ENCODE results near the gene MGAT3.

MGAT3 gene

GRCh38 chr22:39429916-39430575 is 26.8 kb upstream of the MGAT3 start:
- DNase-seq = no peak

GRCh38 chr22:39430576-39431150 is 26.1 kb upstream of the MGAT3 start:
- no peak for DNase-seq

GRCh38 chr22:39431216-39431801 is 25.5 kb upstream of the MGAT3 start:
- no peak for DNase-seq

- no peak for DNase-seq
Observed at GRCh38 chr22:39431821-39432251, 25.0 kb upstream of the MGAT3 start.

GRCh38 chr22:39432361-39432811 is 24.4 kb upstream of the MGAT3 start:
- DNase-seq = no peak

GRCh38 chr22:39433476-39434242 is 23.2 kb upstream of the MGAT3 start:
- DNase-seq = no peak

- DNase-seq = no peak
Observed at GRCh38 chr22:39434243-39434653, 22.6 kb upstream of the MGAT3 start.

- no peak for DNase-seq
Observed at GRCh38 chr22:39434721-39435120, 22.1 kb upstream of the MGAT3 start.

- DNase-seq = no peak
Observed at GRCh38 chr22:39435616-39436015, 21.2 kb upstream of the MGAT3 start.

- DNase-seq = no peak
Observed at GRCh38 chr22:39437791-39438704, 18.8 kb upstream of the MGAT3 start.

- no peak for DNase-seq
Observed at GRCh38 chr22:39439170-39439569, 17.6 kb upstream of the MGAT3 start.

- DNase-seq = no peak
Observed at GRCh38 chr22:39443398-39443797, 13.4 kb upstream of the MGAT3 start.

- no peak for DNase-seq
Observed at GRCh38 chr22:39444247-39444800, 12.5 kb upstream of the MGAT3 start.

GRCh38 chr22:39444937-39445465 is 11.8 kb upstream of the MGAT3 start:
- DNase-seq = no peak

GRCh38 chr22:39445678-39446077 is 11.1 kb upstream of the MGAT3 start:
- no peak for DNase-seq

- no peak for DNase-seq
Observed at GRCh38 chr22:39446239-39446721, 10.5 kb upstream of the MGAT3 start.

GRCh38 chr22:39448205-39449054 is 8.4 kb upstream of the MGAT3 start:
- DNase-seq = no peak

- DNase-seq = no peak
Observed at GRCh38 chr22:39449708-39450107, 7.1 kb upstream of the MGAT3 start.

- DNase-seq = no peak
Observed at GRCh38 chr22:39450258-39450955, 6.4 kb upstream of the MGAT3 start.

- DNase-seq = no peak
Observed at GRCh38 chr22:39452740-39453040, 4.1 kb upstream of the MGAT3 start.
